Heart left ventricle (tissue), 16 donors: ENCODE measurements around the gene DNAJC3. TPM values are rescaled to one million over a fixed set of nuclear protein-coding genes. Genes with fewer than 3 reads are reported as not detected.

Experiments
- ATAC-seq, 4 donors: fragments of 200-7000 bp; cut with Tn5 transposase; one replicate each; pipeline ENCODE4 v1.9.1; 2020 to 2022; ENCODE audit warnings: moderate library complexity in 4 of 4, mild to moderate bottlenecking in 3 of 4, moderate number of reproducible peaks in 1 of 4
- DNase-seq, 5 donors: peaks; one replicate each; pipeline ENCODE4 v3.0.0-alpha.2; 2020
- H3K27ac ChIP-seq, 12 donors: fragments of 200-600 bp; sonication (generic) in 4 of 12; one replicate each; pipeline versions ENCODE4 v1.5.0 to v1.8.0; 2016 to 2022; ENCODE audit warnings: mild to moderate bottlenecking in 2 of 12
- H3K27me3 ChIP-seq, 9 donors: fragments of 200-600 bp; sonication (generic) in 2 of 9; one replicate each; pipeline versions ENCODE4 v1.5.1 to v1.8.0; 2016 to 2022; ENCODE audit warnings: mild to moderate bottlenecking in 3 of 9
- H3K36me3 ChIP-seq, 9 donors: fragments of 200-600 bp; sonication (generic) in 2 of 9; one replicate each; pipeline versions ENCODE4 v1.5.0 to v1.8.0; 2018 to 2022; ENCODE audit warnings: mild to moderate bottlenecking in 2 of 9
- H3K4me1 ChIP-seq, 12 donors: fragments of 200-600 bp; sonication (generic) in 4 of 12; one replicate each; pipeline versions ENCODE4 v1.5.0 to v1.8.0; 2016 to 2022; ENCODE audit warnings: mild to moderate bottlenecking in 3 of 12
- H3K4me3 ChIP-seq, 12 donors: fragments of 200-600 bp; sonication (generic) in 4 of 12; one replicate each; pipeline versions ENCODE4 v1.5.0 to v1.8.0; 2017 to 2022; ENCODE audit warnings: mild to moderate bottlenecking in 9 of 12, moderate library complexity in 4 of 12
- H3K9me3 ChIP-seq, 12 donors: fragments of 200-600 bp; sonication (generic) in 4 of 12; one replicate each; pipeline versions ENCODE4 v1.5.0 to v1.8.0; 2016 to 2022; ENCODE audit warnings: mild to moderate bottlenecking in 1 of 12
- CTCF ChIP-seq, 12 donors: fragments of 200-600 bp; sonication (generic) in 4 of 12; IDR thresholded peaks; one replicate each; pipeline versions ENCODE4 v1.5.0 to v1.8.0; 2018 to 2022; ENCODE audit warnings: antibody characterized with exemption in 12 of 12, mild to moderate bottlenecking in 5 of 12
- POLR2A ChIP-seq, 2 donors: fragments of 450-650 bp; IDR thresholded peaks; one replicate each; pipeline ENCODE4 v1.6.1; 2017; ENCODE audit warnings: antibody characterized with exemption in 2 of 2, mild to moderate bottlenecking in 2 of 2, moderate library complexity in 2 of 2
- WGBS, 4 donors: extraction: QIAGEN DNeasy Blood & Tissue Kit in 2 of 4; methylation state at CpG; one replicate each; pipeline versions ENCODE4 v1.1.5 to v1.1.7; 2013 to 2018; 5-methylcytosine and 5-hydroxymethylcytosine counted together
- intact Hi-C, 10 donors: fragments of 100-400 bp; cut with DNase I; formaldehyde crosslinking; loops; one replicate each; pipeline versions ENCODE4 v1.11.1 to v1.14.2; 2022
- polyA plus RNA-seq, 2 donors: library from polyadenylated mRNA; stranded (reverse); fragments of 200-250 nt; gene quantifications; one replicate each; pipeline ENCODE4 v1.2.3, GENCODE V29; 2013
- total RNA-seq, 9 donors: library from RNA; depleted of rRNA in 2 of 9; stranded (reverse); fragments of >200 nt in 2 of 9; fragmentation: NEBNext Ultra II Directional in 3 of 9; extraction: Animal tissue kit (Norgen Biotek cat#: 25700) in 3 of 9; gene quantifications; one replicate each; pipeline versions ENCODE4 v1.1.0 to v1.2.4, GENCODE V29; 2016 to 2023
- donor health status: ischemic (EF 13 %, LVEDD 7.1; RV severe dilation, severe dysfunction).
- donor health status: healthy with polysubstance abuse.
- donor health status: DM: no; HTN: yes; CAD: no.
- donor health status: DM: no; HTN: no; CAD: no.
- donor health status: ischemic (EF 25% LVEDD 6.9; RV normal size, moderate dysfunction).
- donor health status: ischemic (EF 25% LVEDD 5.7; RV mildly dilated, moderate dysfunction).
- donor health status: healthy.
- donor health status: DM: yes; HTN: yes; CAD: no.
- donor health status: ischemic (EF 35%, LVEDD 5.7; RV mildly dilated, moderate dysfunction).
- donor health status: nonischemic (EF 11% LVEDD 7.7; RV severe dilation, severe dysfunction).
- donor health status: DM: yes; HTN: yes; CAD: no.
- donor health status: PGD.
- donor health status: ischemic (EF 29% LVEDD 5.4; RV normal size, mild dysfunction).
- donor health status: nonischemic (EF 23%, LVEDD 6.1; RV moderate dilation, normal function).

Gene DNAJC3
- total and polyA plus RNA-seq, 11 donors, result 8.7 to 43.9 (median 33.7) TPM

- Histone ChIP-seq H3K9me3 (peaks cover 0 to 15% (median 8%) of the 10 kb centered on the region in 12 donors), H3K4me1 (peaks cover 0 to 4% (median 0%) of the 10 kb centered on the region in 12 donors), H3K4me3 (no peak overlapping the region), H3K27me3 (no peaks in the 10 kb centered on the region), H3K36me3 (peaks cover 0 to 57% (median 38%) of the 10 kb centered on the region in 9 donors), H3K27ac (no peak overlapping the region)
- no peak for TF ChIP-seq CTCF (IDR thresholded peaks at IDR 0.05)
- no peak for TF ChIP-seq POLR2A (IDR thresholded peaks at IDR 0.05)
- WGBS, 4 donors, result 90 to 95% (median 92%) methylated on average over 3 of the region's 3 CpGs
- DNase-seq (no peak), ATAC-seq (no peak)
- intact Hi-C loops, result no loop called here
These were observed 37.3 kb downstream of the DNAJC3 start for GRCh38 chr13:95714142-95714832.

- peaks cover 0 to 38% (median 23%) of the 10 kb centered on the region in 9 donors for H3K36me3 ChIP-seq
- H3K27me3 ChIP-seq, result no peaks in the 10 kb centered on the region
- no peak overlapping the region for H3K4me3 ChIP-seq
- H3K9me3 ChIP-seq, result peaks cover 0 to 15% (median 8%) of the 10 kb centered on the region in 12 donors
- no peak overlapping the region for H3K27ac ChIP-seq
- ATAC-seq (no peak), DNase-seq (no peak)
- H3K4me1 ChIP-seq, result no peaks in the 10 kb centered on the region
- 91 to 95% (median 93%) methylated on average over 8 to 11 of the region's 11 CpGs for WGBS, 4 donors
- intact Hi-C loops, result no loop called here
- TF ChIP-seq POLR2A (IDR thresholded peaks at IDR 0.05) (no peak), CTCF (IDR thresholded peaks at IDR 0.05) (no peak)
These were observed 39.3 kb downstream of the DNAJC3 start for GRCh38 chr13:95716231-95716630.

GRCh38 chr13:95722241-95722640, 45.3 kb downstream of the DNAJC3 start:
- WGBS, 4 donors, result 80 to 100% (median 91%) methylated on average over 1 of the region's 1 CpG
- TF ChIP-seq CTCF (IDR thresholded peaks at IDR 0.05) (no peak), POLR2A (IDR thresholded peaks at IDR 0.05) (no peak)
- DNase-seq, result no peak

GRCh38 chr13:95723438-95723837, 46.5 kb downstream of the DNAJC3 start:
- DNase-seq, result no peak
- TF ChIP-seq POLR2A (IDR thresholded peaks at IDR 0.05) (no peak), CTCF (IDR thresholded peaks at IDR 0.05) (no peak)
- no peaks in the 10 kb centered on the region for H3K9me3 ChIP-seq
- H3K27ac ChIP-seq, result no peak overlapping the region
- ATAC-seq, result no peak
- no peaks in the 10 kb centered on the region for H3K27me3 ChIP-seq
- H3K4me1 ChIP-seq, result no peaks in the 10 kb centered on the region
- H3K4me3 ChIP-seq, result no peak overlapping the region
- peaks cover 0 to 29% (median 27%) of the 10 kb centered on the region in 9 donors for H3K36me3 ChIP-seq
- intact Hi-C loops, result no loop called here
- 88 to 99% (median 97%) methylated on average over 1 of the region's 1 CpG for WGBS, 4 donors

More at GRCh38 chr13:95722241-95722640, 45.3 kb downstream of the DNAJC3 start:
- Histone ChIP-seq H3K27me3 (no peaks in the 10 kb centered on the region), H3K4me3 (no peak overlapping the region), H3K36me3 (peaks cover 0 to 29% (median 27%) of the 10 kb centered on the region in 9 donors), H3K27ac (no peak overlapping the region), H3K9me3 (no peaks in the 10 kb centered on the region), H3K4me1 (no peaks in the 10 kb centered on the region)
- intact Hi-C loops, result no loop called here
- ATAC-seq, result no peak
